ENCODE results near the gene CLPTM1.
A peak's percentile ranks its signal among the peaks of the same experiment; 100 is the strongest.

Gene CLPTM1

DNA sequence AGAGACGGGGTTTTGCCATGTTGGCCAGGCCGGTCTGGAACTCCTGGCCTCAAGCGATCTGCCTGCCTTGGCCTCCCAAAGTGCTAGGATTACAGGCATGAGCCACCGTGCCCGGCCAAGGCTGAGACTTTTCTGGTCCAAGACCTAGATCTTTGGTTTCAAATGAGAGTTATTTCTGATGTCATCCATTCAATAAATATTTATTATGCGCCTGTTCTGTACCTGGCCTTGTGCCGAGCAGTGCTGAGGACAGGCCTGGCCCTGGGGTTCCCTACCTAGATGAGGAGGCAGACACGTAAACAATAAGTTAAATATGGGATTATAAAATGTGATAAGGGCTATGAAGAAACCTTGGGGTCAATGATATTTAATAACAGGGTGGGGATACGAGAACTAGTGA is 50.6 kb downstream of the CLPTM1 start:
- FAIRE-seq (no peak), DNase-seq (ENCODE audit: insufficient read length, low spot score) (no peak)

DNA sequence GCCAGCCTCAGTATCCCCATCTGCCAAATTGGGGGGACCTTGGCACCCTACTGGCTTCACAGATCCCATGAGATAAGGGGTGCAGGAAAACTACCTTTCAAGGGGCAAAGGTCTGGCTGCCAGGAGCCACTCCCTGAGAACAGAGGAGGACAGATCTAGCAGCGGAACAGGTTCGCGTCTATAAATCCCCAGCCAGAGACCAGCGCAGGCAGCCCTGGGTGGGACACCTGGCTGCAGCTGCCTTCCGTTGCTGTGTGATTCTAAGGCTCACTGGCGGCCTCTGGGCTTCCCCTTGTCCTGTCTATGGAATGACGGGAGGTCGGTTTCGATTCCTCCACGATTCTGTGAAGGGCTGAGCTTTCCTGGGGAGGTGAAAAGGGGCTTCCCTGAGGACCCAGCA is 53.4 kb downstream of the CLPTM1 start:
- DNase-seq (ENCODE audit: insufficient read length, low spot score): no peak
- no peak for FAIRE-seq

- FAIRE-seq (no peak), DNase-seq (ENCODE audit: insufficient read length, low spot score) (no peak)
Measured at GRCh38 chr19:45009625-45010255, 54.6 kb downstream of the CLPTM1 start.

DNA sequence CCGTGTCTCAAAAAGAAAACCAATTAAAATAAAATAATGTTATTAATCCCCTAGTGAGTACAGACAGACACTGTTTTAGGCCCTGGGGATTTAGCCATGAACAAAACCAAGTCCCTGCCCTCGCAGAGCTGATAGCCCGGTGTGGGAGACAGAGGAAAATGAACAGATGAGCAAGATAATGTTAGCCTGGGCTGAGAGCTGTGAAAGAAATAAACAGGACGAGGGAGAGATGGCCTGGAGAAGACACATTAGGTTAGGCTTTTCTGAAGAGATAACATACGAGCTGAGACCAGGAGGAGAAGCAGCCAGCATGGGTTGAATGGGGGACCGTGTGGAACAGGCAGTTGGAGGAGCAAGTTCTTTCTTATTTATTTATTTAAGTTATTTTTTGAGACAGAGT is 55.1 kb downstream of the CLPTM1 start:
- no peak for DNase-seq (ENCODE audit: insufficient read length, low spot score)
- FAIRE-seq: no peak

DNA sequence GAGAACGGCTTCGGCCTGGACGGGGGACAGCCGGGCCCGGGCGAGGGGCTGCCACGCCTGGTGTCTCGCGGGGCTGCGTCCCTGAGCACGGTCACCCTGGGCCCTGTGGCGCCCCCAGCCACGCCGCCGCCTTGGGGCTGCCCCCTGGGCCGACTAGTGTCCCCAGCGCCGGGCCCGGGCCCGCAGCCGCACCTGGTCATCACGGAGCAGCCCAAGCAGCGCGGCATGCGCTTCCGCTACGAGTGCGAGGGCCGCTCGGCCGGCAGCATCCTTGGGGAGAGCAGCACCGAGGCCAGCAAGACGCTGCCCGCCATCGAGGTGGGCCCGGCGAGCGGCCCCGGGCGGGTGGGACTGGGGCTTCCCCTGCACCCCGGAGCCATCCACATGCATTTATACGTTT is 56.8 kb downstream of the CLPTM1 start:
- no peak for FAIRE-seq
- DNase-seq (ENCODE audit: insufficient read length, low spot score): no peak

DNA sequence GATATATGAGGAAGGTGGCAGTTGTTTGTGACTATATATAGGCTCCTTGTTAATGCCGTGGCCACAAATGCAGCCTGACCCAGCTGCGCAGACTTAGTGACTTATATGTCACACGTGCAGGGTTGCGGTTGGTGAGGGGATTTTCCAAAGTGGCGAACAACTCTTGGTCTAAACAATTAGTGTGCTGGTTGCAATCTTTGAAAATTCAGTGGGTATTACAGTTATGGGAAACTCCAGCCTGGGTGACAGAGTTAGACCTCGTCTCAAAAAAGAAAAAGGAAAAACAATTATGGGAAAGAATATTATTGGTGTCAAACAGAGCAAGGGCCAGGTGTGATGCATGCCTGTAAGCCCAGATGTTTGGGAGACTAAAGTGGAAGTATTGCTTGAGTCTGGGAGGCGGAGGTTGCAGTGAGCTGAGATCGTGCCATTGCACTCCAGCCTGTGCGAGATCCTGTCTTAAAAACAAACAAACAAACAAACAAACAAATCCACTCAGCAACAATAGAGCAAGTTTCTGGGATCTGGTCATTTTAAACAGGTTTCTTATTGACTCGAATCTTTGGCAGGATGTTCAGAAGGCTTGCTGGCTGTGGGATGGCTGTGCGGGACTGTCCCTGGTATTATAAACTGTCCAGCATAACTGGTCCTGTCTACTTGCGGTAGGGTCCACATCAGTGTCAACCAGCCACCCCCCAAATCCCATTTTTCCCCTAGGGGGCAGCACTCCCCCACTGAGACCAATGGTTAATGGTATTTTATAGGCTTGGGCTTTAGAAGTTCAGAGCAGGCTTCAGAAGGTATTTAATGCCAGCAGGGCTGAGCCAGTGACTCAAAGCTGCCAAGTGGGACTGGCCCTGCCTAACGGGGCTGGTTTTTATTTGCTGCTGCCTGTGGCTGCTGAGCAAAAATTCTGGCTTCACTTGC is 61.5 kb downstream of the CLPTM1 start:
- DNase-seq (ENCODE audit: insufficient read length, low spot score) (peak; percentile 76), FAIRE-seq (peak; percentile 68)

GRCh38 chr19:45019187-45019586 is 64.0 kb downstream of the CLPTM1 start:
- DNase-seq (ENCODE audit: insufficient read length, low spot score) (no peak), FAIRE-seq (no peak)

DNA sequence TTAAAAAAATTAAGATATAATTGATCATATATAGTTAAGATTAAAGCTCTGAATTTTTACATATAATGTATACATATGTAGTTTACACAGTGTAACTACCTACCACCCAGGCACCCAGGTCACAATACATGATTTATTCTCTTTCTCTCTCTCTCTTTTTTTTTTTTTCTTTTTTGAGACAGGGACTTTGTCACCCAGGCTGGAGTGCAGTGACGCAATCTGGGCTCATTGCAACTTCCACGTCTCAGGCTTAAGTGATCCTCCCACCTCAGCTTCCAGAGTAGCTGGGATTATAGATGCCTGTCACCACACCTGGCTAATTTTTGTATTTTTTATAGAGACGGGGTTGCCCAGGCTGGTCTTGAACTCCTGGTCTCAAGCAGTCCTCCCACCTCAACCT is 64.9 kb downstream of the CLPTM1 start:
- no peak for DNase-seq (ENCODE audit: insufficient read length, low spot score)
- no peak for FAIRE-seq

- DNase-seq (ENCODE audit: insufficient read length, low spot score): no peak
- no peak for FAIRE-seq
Measured at GRCh38 chr19:45021971-45022370, 66.8 kb downstream of the CLPTM1 start.

DNA sequence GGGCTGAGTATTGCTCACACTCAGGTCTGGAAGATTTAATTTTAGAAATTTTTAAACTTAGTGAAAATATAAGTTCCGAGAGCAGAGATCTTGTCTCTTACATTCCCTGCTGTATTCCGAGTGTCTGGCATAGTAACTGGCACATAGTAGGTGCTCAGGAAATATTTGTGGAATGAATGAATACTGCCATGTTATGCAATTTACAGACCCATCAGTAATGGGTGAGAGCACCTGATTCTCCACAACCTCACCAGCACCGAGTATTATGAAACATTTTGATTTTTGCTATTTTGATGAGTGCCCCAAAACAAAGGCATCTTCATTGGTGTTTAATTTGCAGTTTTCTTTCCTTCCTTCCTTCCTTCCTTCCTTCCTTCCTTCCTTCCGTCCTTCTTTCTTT is 67.9 kb downstream of the CLPTM1 start:
- FAIRE-seq (no peak), DNase-seq (ENCODE audit: insufficient read length, low spot score) (no peak)

GRCh38 chr19:45025264-45025663 is 70.1 kb downstream of the CLPTM1 start:
- DNase-seq (ENCODE audit: insufficient read length, low spot score): no peak
- no peak for FAIRE-seq

GRCh38 chr19:45027371-45027770 is 72.2 kb downstream of the CLPTM1 start:
- FAIRE-seq: no peak
- DNase-seq (ENCODE audit: insufficient read length, low spot score): no peak

GRCh38 chr19:45030825-45031224 is 75.6 kb downstream of the CLPTM1 start:
- no peak for DNase-seq (ENCODE audit: insufficient read length, low spot score)
- no peak for FAIRE-seq

- DNase-seq (ENCODE audit: insufficient read length, low spot score) (no peak), FAIRE-seq (no peak)
Measured at GRCh38 chr19:45032421-45032820, 77.2 kb downstream of the CLPTM1 start.

DNA sequence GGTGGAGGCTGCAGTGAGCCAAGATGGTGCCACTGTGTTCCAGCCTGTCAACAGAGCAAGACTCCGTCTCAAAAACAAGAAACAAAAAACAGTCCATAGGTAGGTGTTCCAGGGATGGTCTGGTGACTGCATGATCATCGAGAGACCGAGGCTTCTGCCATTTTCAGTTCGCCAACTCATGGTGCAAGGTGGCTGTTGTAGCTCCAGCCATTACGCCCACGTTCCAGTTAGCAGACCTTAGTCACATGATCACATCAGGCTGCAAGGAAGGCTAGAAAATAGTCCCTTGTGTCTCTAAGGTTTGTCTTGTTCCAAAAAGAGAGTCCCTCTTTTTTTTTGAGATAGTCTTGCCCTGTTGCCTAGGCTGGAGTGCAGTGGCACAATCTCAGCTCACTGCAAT is 80.6 kb downstream of the CLPTM1 start:
- no peak for FAIRE-seq
- no peak for DNase-seq (ENCODE audit: insufficient read length, low spot score)

- DNase-seq (ENCODE audit: insufficient read length, low spot score): no peak
- FAIRE-seq: no peak
Measured at GRCh38 chr19:45037393-45038169, 82.4 kb downstream of the CLPTM1 start.

- DNase-seq (ENCODE audit: insufficient read length, low spot score) (peak; percentile 95), FAIRE-seq (peak; percentile 67)
Measured at GRCh38 chr19:45038931-45039893, 84.0 kb downstream of the CLPTM1 start, which contains the start of gene CLASRP. Gene CLASRP, plus strand, starts transcription at chr19:45039045. Its CDS starts 1,168 bp downstream, at chr19:45040213.

- FAIRE-seq: no peak
- DNase-seq (ENCODE audit: insufficient read length, low spot score): no peak
Measured at GRCh38 chr19:45040059-45040771, 85.0 kb downstream of the CLPTM1 start.

DNA sequence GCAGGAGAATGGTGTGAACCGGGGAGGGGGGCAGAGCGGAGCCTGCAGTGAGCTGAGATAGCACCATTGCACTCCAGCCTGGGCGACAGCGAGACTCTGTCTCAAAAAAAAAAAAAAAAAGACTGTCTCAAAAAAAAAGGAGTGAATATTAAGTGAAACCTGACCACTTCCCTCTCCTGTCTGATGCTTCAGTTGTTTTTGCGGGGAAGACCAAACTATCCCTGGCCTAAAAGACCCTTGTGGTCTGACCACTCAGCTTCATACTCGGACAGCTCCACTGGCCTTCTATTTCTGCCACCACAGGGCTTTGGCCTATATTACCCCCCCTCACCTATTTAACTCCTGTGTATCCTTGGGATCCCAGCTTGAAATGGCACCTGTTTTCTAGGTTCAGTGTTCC is 85.9 kb downstream of the CLPTM1 start:
- FAIRE-seq (no peak), DNase-seq (ENCODE audit: insufficient read length, low spot score) (no peak)
